HG03196 (cell line): Measurements from ENCODE around the gene PPP1R37.

Experiments used
- ATAC-seq: cut with Tn5 transposase; IDR thresholded peaks from one replicate; pipeline ENCODE4 v1.9.1; 2021; ENCODE audit not compliant: unreplicated experiment

The PPP1R37 gene

GRCh38 chr19:45136507-45137178, 43.7 kb downstream of the PPP1R37 start:
- no peak for ATAC-seq

- ATAC-seq: peak; percentile 66
Observed at GRCh38 chr19:45137179-45137761, 44.3 kb downstream of the PPP1R37 start.

GRCh38 chr19:45138303-45138751, 45.3 kb downstream of the PPP1R37 start:
- no peak for ATAC-seq

- ATAC-seq: no peak
Observed at GRCh38 chr19:45139286-45140143, 46.5 kb downstream of the PPP1R37 start.

GRCh38 chr19:45140144-45140503, 47.1 kb downstream of the PPP1R37 start:
- no peak for ATAC-seq

- ATAC-seq: no peak
Observed at GRCh38 chr19:45140533-45140932, 47.6 kb downstream of the PPP1R37 start.

- no peak for ATAC-seq
Observed at GRCh38 chr19:45141203-45141900, 48.4 kb downstream of the PPP1R37 start.

GRCh38 chr19:45142016-45142725, 49.2 kb downstream of the PPP1R37 start:
- no peak for ATAC-seq

GRCh38 chr19:45142726-45143110, 49.7 kb downstream of the PPP1R37 start:
- ATAC-seq: no peak

- ATAC-seq: no peak
Observed at GRCh38 chr19:45144431-45145269, 51.7 kb downstream of the PPP1R37 start.

GRCh38 chr19:45145270-45146189, 52.6 kb downstream of the PPP1R37 start:
- ATAC-seq: no peak

- no peak for ATAC-seq
Observed at GRCh38 chr19:45146251-45146650, 53.3 kb downstream of the PPP1R37 start.

- ATAC-seq: no peak
Observed at GRCh38 chr19:45146741-45147205, 53.8 kb downstream of the PPP1R37 start.

- ATAC-seq: no peak
Observed at GRCh38 chr19:45147835-45148676, 55.1 kb downstream of the PPP1R37 start.

- no peak for ATAC-seq
Observed at GRCh38 chr19:45149129-45149528, 56.1 kb downstream of the PPP1R37 start.

- no peak for ATAC-seq
Observed at GRCh38 chr19:45150180-45150579, 57.2 kb downstream of the PPP1R37 start.

GRCh38 chr19:45150751-45151281, 57.8 kb downstream of the PPP1R37 start:
- ATAC-seq: no peak
